IPS DF 6.9 (cell line): Measurements from ENCODE around the gene SLC50A1.

Experiments
- DNase-seq: peaks from one replicate; pipeline ENCODE4 v3.0.0-alpha.2; 2013; ENCODE audit warnings: low read depth, low spot score
- H3K27ac ChIP-seq: one replicate; pipeline ENCODE4 v1.5.1; 2013; ENCODE audit warnings: low read length, control low read depth
- H3K27me3 ChIP-seq: 2 replicates; pipeline ENCODE4 v1.6.1; 2013; ENCODE audit warnings: mild to moderate bottlenecking, low read length; ENCODE audit not compliant: control insufficient read depth, insufficient read depth
- H3K36me3 ChIP-seq: 2 replicates; pipeline ENCODE4 v1.6.1; 2013; ENCODE audit warnings: low read length; ENCODE audit not compliant: control insufficient read depth, insufficient read depth
- H3K4me1 ChIP-seq: 2 replicates; pipeline ENCODE4 v1.6.1; 2013; ENCODE audit warnings: low read length; ENCODE audit not compliant: control insufficient read depth, insufficient read depth
- H3K4me3 ChIP-seq: 2 replicates; pipeline ENCODE4 v1.5.1; 2013; ENCODE audit warnings: mild to moderate bottlenecking, low read length
- H3K9me3 ChIP-seq: 2 replicates; pipeline ENCODE4 v1.6.1; 2013; ENCODE audit warnings: low read length, inconsistent platforms; ENCODE audit not compliant: control insufficient read depth, insufficient read depth
- WGBS: extraction: QIAGEN DNeasy Blood & Tissue Kit; methylation state at CpG from one replicate; pipeline ENCODE4 v1.1.7; 2013; ENCODE audit warnings: mixed read lengths, missing lambda C conversion rate; ENCODE audit not compliant: insufficient read length, insufficient coverage; 5-methylcytosine and 5-hydroxymethylcytosine counted together

Gene SLC50A1

GRCh38 chr1:155170101-155170785 lies 34.6 kb downstream of the SLC50A1 start:
- H3K27me3 ChIP-seq: no peaks in the 10 kb centered on the region
- no peaks in the 10 kb centered on the region for H3K9me3 ChIP-seq
- no peak overlapping the region for H3K27ac ChIP-seq
- no CpG with 5 or more reads among the region's 2 CpGs for WGBS
- H3K36me3 ChIP-seq: 0 out of 2 replicates have a peak, but pooled peaks cover 3% of the 10 kb centered on the region
- H3K4me1 ChIP-seq: peaks cover 5% of the 10 kb centered on the region
- DNase-seq: no peak
- H3K4me3 ChIP-seq: no peak overlapping the region

GRCh38 chr1:155170806-155171205 lies 35.2 kb downstream of the SLC50A1 start:
- no CpG with 5 or more reads among the region's 7 CpGs for WGBS

GRCh38 chr1:155171836-155172731 lies 36.4 kb downstream of the SLC50A1 start:
- no CpG with 5 or more reads among the region's 8 CpGs for WGBS
- no peak overlapping the region for H3K27ac ChIP-seq

More at GRCh38 chr1:155170806-155171205, 35.2 kb downstream of the SLC50A1 start:
- Histone ChIP-seq H3K36me3 (0 out of 2 replicates have a peak, but pooled peaks cover 3% of the 10 kb centered on the region), H3K27me3 (no peaks in the 10 kb centered on the region), H3K9me3 (no peaks in the 10 kb centered on the region), H3K4me1 (peaks cover 6% of the 10 kb centered on the region), H3K4me3 (no peak overlapping the region), H3K27ac (no peak overlapping the region)
- DNase-seq: no peak

GRCh38 chr1:155172732-155173477 lies 37.3 kb downstream of the SLC50A1 start, which contains the start of gene KRTCAP2:
Gene KRTCAP2 (minus strand): TSS chr1:155173304. CDS start chr1:155173224, 80 bp downstream.
- WGBS: no CpG with 5 or more reads among the region's 57 CpGs
- Histone ChIP-seq H3K9me3 (no peaks in the 10 kb centered on the region), H3K4me3 (peak within 1 kb of the TSS; percentile 81), H3K27ac (no peak within 1 kb of the TSS), H3K27me3 (no peaks in the 10 kb centered on the region), H3K36me3 (peaks cover 14% of the 10 kb centered on the region), H3K4me1 (0 out of 2 replicates have a peak, but pooled peaks cover 2% of the 10 kb centered on the region)
- DNase-seq: no peak

More at GRCh38 chr1:155171836-155172731, 36.4 kb downstream of the SLC50A1 start:
- Histone ChIP-seq H3K9me3 (no peaks in the 10 kb centered on the region), H3K27me3 (no peaks in the 10 kb centered on the region), H3K4me1 (peaks cover 3% of the 10 kb centered on the region; the same call in 1 of the 2 replicates), H3K36me3 (peaks cover 6% of the 10 kb centered on the region), H3K4me3 (peak overlapping the region; percentile 81)
- DNase-seq: no peak

- WGBS: no CpG with 5 or more reads among the region's 38 CpGs
- DNase-seq: no peak
- Histone ChIP-seq H3K9me3 (no peaks in the 10 kb centered on the region), H3K27me3 (no peaks in the 10 kb centered on the region), H3K4me3 (peak within 1 kb of the TSS; percentile 81), H3K36me3 (peaks cover 21% of the 10 kb centered on the region), H3K4me1 (0 out of 2 replicates have a peak, but pooled peaks cover 2% of the 10 kb centered on the region), H3K27ac (no peak within 1 kb of the TSS)
Measured at GRCh38 chr1:155173478-155174323, 38.0 kb downstream of the SLC50A1 start, which contains the start of gene TRIM46. Gene TRIM46 (plus strand): TSS chr1:155173849. CDS start chr1:155173967, 118 bp downstream.

GRCh38 chr1:155174324-155175280 lies 39.0 kb downstream of the SLC50A1 start:
- Histone ChIP-seq H3K4me3 (peak overlapping the region; percentile 62; the same call in 1 of the 2 replicates), H3K36me3 (peaks cover 28% of the 10 kb centered on the region), H3K27me3 (no peaks in the 10 kb centered on the region), H3K4me1 (0 out of 2 replicates have a peak, but pooled peaks cover 2% of the 10 kb centered on the region), H3K9me3 (no peaks in the 10 kb centered on the region), H3K27ac (no peak overlapping the region)
- DNase-seq: no peak
- WGBS: no CpG with 5 or more reads among the region's 35 CpGs

- no peaks in the 10 kb centered on the region for H3K27me3 ChIP-seq
- no peak overlapping the region for H3K27ac ChIP-seq
- no peak overlapping the region for H3K4me3 ChIP-seq
- H3K4me1 ChIP-seq: 0 out of 2 replicates have a peak, but pooled peaks cover 2% of the 10 kb centered on the region
- no CpG with 5 or more reads among the region's 12 CpGs for WGBS
- H3K36me3 ChIP-seq: peaks cover 30% of the 10 kb centered on the region
- no peak for DNase-seq
- no peaks in the 10 kb centered on the region for H3K9me3 ChIP-seq
Measured at GRCh38 chr1:155175281-155175926, 39.8 kb downstream of the SLC50A1 start.

GRCh38 chr1:155175927-155176371 lies 40.3 kb downstream of the SLC50A1 start:
- Histone ChIP-seq H3K9me3 (no peaks in the 10 kb centered on the region), H3K27ac (no peak overlapping the region), H3K27me3 (no peaks in the 10 kb centered on the region), H3K36me3 (peaks cover 30% of the 10 kb centered on the region), H3K4me1 (0 out of 2 replicates have a peak, but pooled peaks cover 2% of the 10 kb centered on the region), H3K4me3 (no peak overlapping the region)
- WGBS: no CpG with 5 or more reads among the region's 9 CpGs
- no peak for DNase-seq
